ENCODE results near the gene CCDC170. TPM values are rescaled to one million over a fixed set of nuclear protein-coding genes. Genes with fewer than 3 reads are reported as not detected.

The CCDC170 gene
- total RNA-seq, 1 experiment from 2014 or later, result not detected

GRCh38 chr6:151548201-151548600 lies 54.4 kb downstream of the CCDC170 start:
- ATAC-seq (no peak), DNase-seq (ENCODE audit: low read depth, low spot score) (no peak)
- H3K36me3 ChIP-seq (ENCODE audit: control insufficient read depth, insufficient read depth, low read length), result no peaks in the 10 kb centered on the region
- no peak overlapping the region for H3K27ac ChIP-seq (ENCODE audit: low read length)
- no peaks in the 10 kb centered on the region for H3K4me1 ChIP-seq (ENCODE audit: control insufficient read depth, insufficient read depth, low read length)
- H3K9me3 ChIP-seq (ENCODE audit: control insufficient read depth, insufficient read depth, low read depth, low read length), result no peaks in the 10 kb centered on the region
- H3K27me3 ChIP-seq (ENCODE audit: control insufficient read depth, insufficient read depth, low read length), result no peaks in the 10 kb centered on the region
- TF ChIP-seq SIN3A (IDR thresholded peaks at IDR 0.05; ENCODE audit: borderline replicate concordance, insufficient read depth, low read depth, low read length) (no peak), REST (IDR thresholded peaks at IDR 0.05; ENCODE audit: insufficient read depth in 1 of 2, low read depth in 2 of 2, low read length in 1 of 2) (no peak), POLR2AphosphoS5 (IDR thresholded peaks at IDR 0.05; ENCODE audit: low read depth, low read length) (no peak), TCF7L2 (IDR thresholded peaks at IDR 0.05; ENCODE audit: low read depth, low read length) (no peak)
- TF ChIP-seq, protein P1, sequence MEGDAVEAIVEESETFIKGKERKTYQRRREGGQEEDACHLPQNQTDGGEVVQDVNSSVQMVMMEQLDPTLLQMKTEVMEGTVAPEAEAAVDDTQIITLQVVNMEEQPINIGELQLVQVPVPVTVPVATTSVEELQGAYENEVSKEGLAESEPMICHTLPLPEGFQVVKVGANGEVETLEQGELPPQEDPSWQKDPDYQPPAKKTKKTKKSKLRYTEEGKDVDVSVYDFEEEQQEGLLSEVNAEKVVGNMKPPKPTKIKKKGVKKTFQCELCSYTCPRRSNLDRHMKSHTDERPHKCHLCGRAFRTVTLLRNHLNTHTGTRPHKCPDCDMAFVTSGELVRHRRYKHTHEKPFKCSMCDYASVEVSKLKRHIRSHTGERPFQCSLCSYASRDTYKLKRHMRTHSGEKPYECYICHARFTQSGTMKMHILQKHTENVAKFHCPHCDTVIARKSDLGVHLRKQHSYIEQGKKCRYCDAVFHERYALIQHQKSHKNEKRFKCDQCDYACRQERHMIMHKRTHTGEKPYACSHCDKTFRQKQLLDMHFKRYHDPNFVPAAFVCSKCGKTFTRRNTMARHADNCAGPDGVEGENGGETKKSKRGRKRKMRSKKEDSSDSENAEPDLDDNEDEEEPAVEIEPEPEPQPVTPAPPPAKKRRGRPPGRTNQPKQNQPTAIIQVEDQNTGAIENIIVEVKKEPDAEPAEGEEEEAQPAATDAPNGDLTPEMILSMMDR (IDR thresholded peaks at IDR 0.05), result no peak
- in situ Hi-C loops (cut with HindIII; ENCODE audit: low pct_unique_long_range_greater_than_20kb, low sequenced_read_pairs), result no loop called here
- no peak overlapping the region for H3K4me3 ChIP-seq (ENCODE audit: low read depth in 2 of 2, low read length in 2 of 2)
- ChIA-PET CTCF (no interaction called here), POLR2A (no interaction called here)
- intact Hi-C loops (cut with micrococcal nuclease; ENCODE audit: unreplicated experiment), result no loop called here
- no TSS peak for BruUV-seq (replicated peaks)

DNA sequence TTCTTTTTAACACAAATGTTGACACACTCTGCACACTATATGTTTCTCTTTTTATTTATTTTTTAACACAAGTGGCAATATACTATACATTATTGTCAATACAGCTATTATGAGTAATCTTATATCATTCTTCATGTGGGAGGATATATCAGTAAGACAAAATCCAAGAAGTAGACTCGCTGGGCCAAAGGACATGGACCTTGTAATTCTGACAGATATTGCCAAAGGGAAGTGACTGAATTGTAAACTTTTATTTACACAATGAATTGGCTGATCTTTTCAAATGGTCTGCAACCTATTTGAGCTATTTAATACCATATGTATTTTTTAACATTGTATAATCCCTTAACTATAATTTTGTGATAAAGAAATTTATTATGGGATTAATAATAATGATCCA lies 56.0 kb downstream of the CCDC170 start:
- no peak for DNase-seq (ENCODE audit: low read depth, low spot score)
- intact Hi-C loops (cut with micrococcal nuclease; ENCODE audit: unreplicated experiment) (no loop called here), in situ Hi-C loops (cut with HindIII; ENCODE audit: low pct_unique_long_range_greater_than_20kb, low sequenced_read_pairs) (no loop called here)
- Histone ChIP-seq H3K4me1 (ENCODE audit: control insufficient read depth, insufficient read depth, low read length) (no peaks in the 10 kb centered on the region), H3K27ac (ENCODE audit: low read length) (no peak overlapping the region), H3K36me3 (ENCODE audit: control insufficient read depth, insufficient read depth, low read length) (no peaks in the 10 kb centered on the region), H3K4me3 (ENCODE audit: low read depth in 2 of 2, low read length in 2 of 2) (no peak overlapping the region), H3K27me3 (ENCODE audit: control insufficient read depth, insufficient read depth, low read length) (no peaks in the 10 kb centered on the region), H3K9me3 (ENCODE audit: control insufficient read depth, insufficient read depth, low read depth, low read length) (no peaks in the 10 kb centered on the region)
- CTCF ChIA-PET, result no interaction called here
- POLR2A ChIA-PET, result interaction anchor here (0.6 kb wide), 1 partner anchor 28 kb away, joined by 7 read pairs; no protein-coding TSS in a partner anchor
- no TSS peak for BruUV-seq (replicated peaks)
- ATAC-seq, result no peak
- no peak for TF ChIP-seq TCF7L2 (IDR thresholded peaks at IDR 0.05; ENCODE audit: low read depth, low read length)
- TF ChIP-seq SIN3A (IDR thresholded peaks at IDR 0.05; ENCODE audit: borderline replicate concordance, insufficient read depth, low read depth, low read length), result no peak
- no peak for TF ChIP-seq REST (IDR thresholded peaks at IDR 0.05; ENCODE audit: insufficient read depth in 1 of 2, low read depth in 2 of 2, low read length in 1 of 2)
- TF ChIP-seq, protein P1 (IDR thresholded peaks at IDR 0.05), result no peak
- TF ChIP-seq POLR2AphosphoS5 (IDR thresholded peaks at IDR 0.05; ENCODE audit: low read depth, low read length), result no peak

All from Panc1 (cell line).